Inferior parietal cortex (tissue), 1 donor: ENCODE results near the gene GCN1.

ENCODE experiments used
- DNase-seq: peaks from one replicate; pipeline ENCODE4 v3.0.0-alpha.2; 2016; ENCODE audit errors: extremely low spot score

Gene GCN1

DNA sequence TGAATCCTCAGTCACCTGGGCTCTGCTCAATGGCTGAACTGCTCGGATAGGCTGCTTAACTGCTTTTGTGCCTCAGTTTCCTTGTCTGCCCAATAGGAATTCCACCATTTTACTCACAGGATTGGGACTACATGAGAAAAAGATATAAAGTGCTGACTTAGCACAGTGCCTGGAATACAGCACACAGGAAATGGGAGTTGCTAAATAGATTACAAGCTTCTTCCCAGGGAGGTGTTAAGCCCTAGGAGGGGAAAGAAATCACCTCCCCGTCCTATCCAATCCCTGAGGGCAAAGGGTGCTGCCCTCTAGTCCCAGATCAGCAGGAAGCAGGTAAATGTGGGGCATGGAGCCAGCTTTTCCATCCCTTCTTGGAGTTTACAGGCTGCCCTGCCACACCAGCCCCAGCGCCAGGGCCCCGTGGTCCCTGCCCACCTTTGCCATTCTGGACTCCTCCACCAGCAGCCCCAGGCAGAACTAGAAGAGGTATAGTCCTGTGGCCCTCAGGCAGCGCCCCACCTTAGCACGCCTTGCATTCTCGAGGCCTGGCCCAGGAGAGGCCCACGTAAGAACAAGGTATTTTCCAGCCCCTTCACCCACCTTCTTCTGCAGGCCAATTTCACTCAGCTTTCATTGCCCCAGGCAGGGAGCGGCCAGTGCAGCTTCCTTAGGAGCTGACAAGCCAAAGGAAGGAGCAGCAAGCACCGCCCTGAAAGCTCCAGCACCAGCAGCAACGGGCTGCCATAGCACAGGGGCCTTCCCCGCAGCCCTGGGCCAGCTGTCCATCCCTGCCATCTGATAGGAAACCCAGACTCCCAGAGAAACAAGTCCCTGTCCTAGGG is 35.2 kb upstream of the GCN1 start:
- no peak for DNase-seq

DNA sequence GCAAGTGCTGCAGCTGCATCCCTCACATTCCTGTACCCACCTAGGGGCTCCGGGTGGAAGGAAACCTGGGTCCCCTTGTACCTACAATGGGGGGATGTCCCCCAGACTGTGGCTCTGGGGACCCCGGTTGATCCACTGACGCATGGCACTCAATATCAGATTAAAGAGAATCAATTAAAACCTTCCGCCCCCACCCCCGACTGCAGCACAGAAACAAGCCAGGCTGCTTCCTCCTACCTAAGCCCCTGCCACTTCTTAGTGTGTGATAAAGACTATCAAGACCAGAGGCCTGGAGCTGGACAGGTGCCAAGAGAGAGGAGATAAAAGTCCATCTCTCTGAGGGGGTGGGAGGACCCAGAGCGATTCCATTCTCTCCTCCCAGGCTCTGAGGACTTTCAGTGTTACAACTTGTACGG is 34.6 kb upstream of the GCN1 start:
- DNase-seq: peak; percentile 37

DNA sequence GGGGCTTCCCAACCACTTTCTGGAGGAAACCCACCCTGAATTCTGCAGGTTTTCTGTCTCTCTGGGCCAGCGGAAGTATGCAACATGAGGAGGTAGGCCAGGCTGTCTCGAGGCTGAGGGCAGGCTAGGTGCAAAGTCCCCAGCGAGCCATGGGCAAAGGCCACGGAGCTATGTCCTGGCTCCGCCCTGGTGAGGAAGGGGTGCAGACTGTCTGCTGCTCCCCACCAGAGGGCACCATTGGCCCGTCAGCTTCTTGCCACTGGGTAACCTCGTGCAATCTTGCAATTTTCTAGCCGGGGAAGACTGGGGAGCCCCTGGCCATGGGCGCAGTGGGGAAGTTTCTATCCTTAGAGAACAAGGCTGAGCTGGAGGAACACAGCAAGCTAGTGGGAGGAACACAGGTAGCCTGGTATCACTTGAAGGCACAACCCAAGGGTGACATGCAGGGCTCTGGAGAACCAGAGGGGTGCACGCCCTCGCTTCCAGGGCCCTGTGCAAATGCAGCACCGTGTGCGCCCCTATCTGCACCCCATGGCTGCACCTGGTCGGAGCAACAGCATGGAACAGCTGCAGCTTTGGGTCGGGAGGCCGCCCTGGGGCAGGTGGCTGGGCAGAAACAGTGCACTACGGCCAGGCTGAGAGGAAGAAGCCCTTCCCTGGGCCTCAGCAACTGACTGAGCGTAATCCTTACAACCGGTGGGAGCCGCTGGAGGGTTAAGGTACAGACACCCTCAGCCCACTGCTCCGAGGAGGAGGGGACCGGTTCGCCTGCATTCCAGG is 34.0 kb upstream of the GCN1 start:
- DNase-seq: peak; percentile 86

DNA sequence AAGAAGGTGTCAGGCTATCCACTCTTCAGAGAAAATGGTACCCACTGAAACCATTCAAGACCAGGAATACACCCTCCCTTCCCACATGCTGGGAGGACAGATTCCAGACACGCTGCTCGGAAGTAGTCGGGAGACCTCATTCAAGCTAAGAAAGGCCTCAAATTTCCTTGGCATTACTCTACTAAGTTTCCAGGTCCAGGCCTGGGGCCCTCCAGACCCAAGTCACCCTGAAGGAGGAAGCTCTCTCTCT is 33.5 kb upstream of the GCN1 start:
- no peak for DNase-seq

DNA sequence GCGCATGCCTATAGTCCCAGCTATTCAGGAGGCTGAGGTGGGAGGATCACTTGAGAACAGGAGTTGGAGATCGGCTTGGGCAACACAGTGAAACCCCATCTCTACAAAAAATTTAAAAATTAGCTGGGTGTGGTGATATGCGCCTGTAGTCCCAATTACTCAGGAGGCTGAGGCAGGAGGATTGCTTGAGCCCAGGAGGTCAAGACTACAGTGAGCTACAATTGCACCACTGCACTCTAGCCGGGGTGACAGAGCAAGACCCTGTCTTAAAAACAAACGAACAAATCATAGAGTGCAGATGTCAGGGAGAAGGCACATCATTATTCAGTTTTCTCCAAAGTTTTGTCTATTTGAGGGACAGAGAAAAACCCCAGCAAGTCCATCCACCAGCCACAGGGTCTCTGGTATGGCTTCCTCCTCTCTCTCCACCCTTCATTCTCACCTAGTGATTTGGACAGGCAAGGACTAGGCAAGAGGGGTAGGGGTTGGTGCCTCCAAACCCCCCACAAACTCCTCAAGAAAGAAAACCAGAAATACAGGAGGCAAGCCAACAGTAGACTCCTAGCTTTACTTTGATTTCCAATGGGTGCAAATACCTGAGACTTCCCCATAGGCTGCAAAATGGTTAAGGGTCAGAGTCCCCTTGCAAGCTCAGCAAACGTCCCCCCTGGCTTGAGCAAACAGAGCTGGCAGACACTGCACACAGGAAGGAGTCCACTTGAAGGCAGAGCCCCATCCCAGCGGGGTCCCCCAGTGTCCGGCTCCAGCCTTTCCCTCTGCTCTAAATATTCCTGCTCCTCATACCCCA is 32.9 kb upstream of the GCN1 start:
- DNase-seq: no peak

DNA sequence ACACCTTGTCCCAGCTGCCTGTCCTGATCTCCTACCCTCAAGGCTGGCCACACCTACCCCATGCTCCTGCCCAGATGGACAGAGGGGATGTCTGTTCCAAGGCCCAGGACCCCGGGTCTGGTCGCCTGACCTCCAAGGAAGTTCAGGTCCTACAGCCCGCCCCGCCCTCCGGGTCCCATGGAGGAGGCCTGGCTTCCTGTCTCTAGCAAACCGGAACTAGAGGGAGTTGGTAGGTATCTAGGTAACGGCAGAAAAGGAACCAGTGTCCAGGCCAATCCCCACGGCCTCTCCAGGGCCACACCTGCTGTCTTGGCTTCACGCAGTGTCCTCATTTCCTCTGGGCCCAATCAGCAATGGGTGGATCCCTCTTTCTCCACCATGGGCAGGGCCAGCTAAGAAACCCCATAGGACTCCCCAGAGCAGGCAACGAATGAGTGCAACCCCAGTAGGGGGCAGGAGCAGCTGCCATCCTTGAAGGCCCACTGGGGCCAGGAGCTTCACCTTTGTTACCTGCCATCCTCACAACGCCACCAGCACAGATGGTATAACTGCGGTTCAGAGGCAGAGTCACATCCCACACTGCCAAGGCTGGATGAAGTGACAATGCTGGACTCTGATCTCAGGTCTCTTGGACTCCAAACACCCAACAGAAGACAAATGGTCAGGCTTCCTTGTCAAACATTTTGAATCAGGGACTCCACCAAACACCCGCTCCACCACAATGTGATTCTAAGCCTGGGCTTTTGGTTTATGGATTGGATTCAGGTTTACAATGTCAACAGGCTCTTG is 31.5 kb upstream of the GCN1 start:
- DNase-seq: no peak

DNA sequence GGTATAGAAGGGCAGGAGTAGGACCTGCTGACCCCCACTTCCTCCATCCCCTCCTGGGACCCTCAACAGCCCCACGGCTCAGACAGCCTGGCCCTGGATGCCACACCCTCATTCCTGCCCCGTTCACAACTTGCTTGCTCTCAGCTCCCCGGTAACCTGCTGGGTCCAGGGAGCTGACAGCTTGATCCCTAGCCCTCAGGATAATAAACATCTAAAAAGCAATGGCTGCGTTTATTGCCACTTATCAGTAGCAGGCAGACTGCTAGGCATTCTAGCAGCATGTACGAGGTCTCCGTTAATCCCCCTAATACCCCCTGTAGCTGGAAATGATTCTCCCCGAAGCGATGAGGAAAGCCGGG is 30.7 kb upstream of the GCN1 start:
- DNase-seq: no peak

DNA sequence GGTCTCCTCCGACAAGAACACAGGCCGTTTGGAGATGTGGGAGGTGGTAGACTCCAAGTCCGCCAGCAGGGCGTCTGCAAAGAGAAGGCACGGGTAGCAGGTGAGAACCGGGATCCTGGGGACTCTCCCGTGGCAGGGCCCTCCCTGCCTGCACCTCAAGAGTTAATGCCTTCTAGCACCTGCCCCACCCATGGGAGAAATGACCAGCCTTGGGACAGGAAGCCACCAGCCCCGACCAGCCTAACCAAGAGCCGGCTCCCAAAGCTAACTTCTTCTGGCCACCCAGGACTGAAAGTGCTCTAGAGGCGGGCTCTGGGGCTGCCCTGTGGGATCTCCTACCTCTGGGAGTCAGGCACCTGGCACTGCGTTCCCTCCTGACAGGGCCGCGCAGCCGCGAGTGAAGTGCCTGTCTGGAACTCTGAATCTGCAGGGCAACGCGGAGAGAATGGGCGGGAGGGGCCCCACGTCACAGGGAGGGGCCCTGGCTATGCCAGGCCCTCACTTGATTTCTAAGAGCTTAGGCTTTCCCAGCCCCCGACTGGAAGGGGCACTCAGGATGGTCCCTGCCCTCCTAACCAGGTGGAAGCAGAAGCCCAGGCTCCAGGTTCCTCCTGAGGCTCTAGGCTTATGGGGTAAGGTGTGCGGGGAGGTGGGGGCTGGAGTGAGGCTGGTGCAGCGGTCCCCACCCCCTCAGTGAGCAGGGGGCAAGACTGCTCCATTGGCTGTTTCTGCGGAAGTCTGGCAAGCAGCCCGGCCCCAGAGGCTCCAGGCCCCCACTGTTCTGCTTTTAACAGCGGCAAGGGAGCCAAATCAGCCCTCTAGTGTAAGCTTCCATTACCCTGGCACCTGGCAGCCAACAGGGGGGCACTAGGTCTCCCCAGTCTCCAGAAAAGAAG is 30.0 kb upstream of the GCN1 start:
- DNase-seq: no peak

DNA sequence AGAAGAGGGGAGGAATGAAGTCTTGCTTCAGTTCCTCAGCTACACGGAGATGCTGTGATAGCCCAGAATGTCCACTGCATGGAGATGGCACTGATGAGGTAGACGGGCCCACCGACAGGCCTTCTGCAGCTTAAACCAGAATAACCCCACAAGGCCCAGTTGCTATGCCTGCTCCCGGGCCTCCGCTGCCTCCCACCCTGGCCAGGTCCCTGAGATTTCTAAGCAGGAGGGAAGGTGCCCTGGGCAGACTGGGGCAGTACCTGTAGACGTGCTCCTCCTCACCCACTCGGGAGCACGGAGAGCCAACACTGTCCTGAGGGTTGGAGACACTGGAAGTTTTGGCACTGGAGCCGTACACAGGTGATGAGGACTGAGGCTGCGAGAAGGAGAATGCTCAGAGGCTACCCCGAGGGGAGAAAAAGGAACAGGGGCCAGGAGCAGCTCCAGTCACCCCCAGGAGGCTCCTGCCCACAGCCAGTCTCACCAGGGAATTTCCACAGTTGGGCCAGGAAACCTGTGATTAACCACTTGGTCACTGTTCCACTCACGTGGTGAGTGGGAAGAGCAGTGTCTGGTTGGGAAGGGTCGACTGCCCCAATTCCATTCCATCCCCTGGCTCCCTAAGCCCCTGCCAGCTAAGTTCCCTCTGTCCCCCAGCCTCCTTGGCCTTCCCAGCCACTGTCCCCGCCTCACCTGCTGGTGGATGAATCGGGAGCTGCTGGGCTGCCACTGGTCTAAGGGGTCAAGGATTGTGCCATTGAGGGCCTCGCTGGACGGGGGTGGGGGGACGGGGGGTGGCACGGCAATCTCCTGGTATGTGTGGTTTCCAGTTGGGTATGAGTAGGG is 29.2 kb upstream of the GCN1 start:
- DNase-seq: no peak

DNA sequence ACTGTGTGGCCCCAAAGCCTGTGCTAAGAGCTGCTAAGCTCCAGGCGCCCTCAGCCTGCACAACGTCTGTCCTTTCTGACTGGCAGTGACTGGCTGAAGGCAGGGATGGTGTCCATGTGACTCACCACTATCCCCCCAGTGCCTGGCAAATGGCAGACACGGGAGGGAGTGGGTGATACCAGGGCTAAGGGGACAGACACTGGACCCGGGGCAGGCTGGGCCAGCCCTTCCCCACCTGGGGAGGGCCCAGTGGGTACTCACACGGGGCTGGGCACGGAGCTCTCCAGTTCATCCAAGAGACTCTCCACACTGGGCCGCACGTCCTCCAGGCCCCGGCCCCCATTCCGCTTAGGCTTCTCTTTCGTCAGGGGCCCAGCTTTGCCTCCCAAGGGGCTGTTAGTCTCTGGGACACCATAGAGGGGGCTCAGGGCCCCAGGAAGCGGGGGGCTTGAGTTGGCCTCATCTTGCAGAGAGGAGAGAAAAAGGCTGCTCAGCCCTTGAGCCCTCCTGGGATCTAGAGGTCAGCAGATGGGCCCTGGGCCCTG is 27.8 kb upstream of the GCN1 start:
- DNase-seq: no peak

DNA sequence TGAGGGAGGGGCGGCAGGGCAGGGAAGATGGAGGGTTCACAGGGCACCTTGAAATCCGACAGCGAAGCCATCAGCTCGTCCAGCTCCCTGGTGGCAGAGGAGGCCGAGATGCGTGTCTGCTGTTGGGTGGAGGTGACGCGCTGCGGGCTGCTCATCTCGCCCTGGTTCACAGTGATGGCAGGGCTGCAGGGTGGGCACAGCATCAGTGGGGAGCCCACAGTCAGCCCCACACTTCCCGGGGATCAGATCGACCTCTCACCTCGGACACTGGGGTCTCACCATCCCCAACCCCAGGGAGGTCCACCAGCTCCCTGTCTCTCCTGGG is 27.0 kb upstream of the GCN1 start:
- DNase-seq: no peak

DNA sequence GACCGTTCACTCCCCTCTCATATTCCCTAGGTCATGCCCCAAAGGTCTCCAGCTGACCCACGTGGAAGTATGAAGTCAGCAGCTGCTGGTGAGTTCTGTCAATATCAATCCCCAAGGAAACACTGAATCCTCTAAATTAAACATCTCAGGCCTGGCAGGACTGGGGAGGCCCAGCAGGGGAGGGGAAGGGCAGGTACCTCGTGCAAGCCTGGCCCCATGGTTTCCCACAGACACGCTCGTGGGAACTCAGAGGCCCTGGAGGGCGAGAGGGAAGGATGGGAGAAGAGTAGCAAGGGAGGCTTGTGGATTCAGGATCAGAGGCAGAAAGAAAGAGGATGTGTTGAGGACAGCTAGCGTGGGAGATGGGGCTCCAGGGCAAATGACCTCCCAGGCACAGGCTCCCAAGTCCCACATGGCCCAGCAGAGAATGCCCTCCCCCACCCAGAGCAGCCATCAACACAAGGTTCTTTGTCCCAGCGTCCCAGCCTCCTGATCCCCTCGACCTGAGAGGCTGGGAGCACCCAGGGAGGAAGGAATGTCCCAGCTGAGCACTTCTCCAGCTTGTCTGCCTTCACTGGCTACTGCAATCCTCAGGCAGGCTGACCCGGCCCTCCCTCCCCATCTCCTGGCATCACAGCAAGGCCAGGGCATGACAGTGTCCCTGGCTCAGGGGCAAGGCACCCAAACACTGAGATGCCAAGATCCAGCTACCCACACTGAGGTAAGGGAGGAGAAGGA is 26.5 kb upstream of the GCN1 start:
- no peak for DNase-seq

DNA sequence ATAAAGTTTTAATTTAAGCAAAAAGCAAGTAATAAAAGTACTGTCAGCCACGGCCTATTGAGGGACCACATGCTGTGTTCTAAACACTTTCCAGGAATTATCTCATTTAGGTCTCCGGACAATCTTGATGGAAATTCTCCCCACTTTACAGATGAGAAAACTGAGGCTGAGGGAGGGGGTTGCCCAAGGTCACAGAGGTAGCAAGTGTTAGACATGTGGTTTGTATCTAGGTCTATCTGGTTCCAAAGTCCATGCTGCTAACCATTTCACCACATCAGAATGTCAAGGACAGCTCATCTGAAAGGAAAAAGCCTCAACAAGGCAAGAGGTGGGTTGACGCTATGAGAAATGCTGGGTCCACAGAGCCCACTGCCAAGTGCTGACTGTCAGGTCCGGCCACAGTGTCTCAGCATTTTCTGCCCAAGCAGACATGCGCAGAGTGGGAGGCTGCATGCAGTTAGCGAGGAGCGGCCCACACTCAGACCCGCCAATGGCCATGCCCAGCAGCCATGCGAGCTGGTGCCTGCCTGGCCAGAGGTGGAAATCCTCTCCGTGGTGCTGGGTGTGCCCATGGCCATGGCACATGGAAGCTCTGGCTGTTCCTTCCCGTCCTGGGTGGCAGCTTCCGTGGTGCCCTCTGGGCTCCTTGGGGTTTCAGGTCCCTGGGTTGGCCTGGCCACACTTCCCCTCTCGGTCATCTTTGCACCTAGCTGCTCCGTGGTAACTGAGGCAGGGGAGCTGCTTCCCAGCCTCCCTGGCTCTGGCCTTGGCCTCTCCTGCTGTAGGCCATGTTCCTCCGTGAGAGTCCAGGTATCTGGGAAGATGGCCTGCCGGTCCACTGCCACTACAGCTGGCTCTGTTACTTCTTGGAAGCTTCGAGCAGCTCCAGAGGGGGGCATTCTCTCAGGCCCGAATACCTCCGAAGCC is 24.4 kb upstream of the GCN1 start:
- DNase-seq: no peak

DNA sequence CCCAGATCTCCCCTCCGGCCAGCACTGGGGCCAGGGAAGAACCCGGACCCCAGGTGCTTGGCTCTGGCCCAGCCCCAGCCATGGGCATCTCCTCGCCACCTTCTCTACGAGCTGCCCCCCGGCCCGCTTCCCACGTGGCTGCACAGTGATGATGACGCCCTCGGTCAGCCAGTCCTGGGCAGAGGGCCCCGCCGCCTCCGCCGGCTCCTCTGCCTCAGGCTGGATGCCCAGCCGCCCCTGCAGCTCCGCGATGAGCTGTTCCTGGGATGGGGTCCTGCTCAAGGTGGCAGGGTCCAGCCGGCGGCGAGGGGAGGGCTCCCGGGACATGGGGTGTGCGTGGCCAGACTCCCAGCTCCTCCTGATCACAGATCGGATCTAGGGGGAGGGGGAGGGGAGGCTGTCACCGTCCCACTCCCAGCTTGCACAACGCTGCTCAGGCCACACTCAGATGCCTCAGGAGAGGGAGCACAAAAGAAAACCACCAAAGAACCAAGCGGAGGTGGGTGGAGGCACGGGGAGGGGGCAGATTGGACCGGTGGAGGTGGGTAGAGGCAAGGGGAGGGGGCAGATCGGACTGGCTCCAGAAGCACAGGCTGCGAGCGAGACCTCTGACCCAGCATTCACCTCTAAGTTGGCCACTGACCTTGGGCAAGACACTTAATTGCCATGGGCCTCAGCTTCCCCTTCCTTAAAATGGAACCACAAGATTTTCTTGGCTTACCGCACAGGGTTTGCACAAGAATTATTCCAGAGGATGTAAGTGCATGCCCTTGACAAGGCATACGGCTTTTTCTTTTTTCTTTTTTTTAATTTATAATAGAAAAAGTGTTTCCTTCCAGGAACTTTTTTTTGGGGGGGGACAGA is 22.5 kb upstream of the GCN1 start:
- DNase-seq: no peak

DNA sequence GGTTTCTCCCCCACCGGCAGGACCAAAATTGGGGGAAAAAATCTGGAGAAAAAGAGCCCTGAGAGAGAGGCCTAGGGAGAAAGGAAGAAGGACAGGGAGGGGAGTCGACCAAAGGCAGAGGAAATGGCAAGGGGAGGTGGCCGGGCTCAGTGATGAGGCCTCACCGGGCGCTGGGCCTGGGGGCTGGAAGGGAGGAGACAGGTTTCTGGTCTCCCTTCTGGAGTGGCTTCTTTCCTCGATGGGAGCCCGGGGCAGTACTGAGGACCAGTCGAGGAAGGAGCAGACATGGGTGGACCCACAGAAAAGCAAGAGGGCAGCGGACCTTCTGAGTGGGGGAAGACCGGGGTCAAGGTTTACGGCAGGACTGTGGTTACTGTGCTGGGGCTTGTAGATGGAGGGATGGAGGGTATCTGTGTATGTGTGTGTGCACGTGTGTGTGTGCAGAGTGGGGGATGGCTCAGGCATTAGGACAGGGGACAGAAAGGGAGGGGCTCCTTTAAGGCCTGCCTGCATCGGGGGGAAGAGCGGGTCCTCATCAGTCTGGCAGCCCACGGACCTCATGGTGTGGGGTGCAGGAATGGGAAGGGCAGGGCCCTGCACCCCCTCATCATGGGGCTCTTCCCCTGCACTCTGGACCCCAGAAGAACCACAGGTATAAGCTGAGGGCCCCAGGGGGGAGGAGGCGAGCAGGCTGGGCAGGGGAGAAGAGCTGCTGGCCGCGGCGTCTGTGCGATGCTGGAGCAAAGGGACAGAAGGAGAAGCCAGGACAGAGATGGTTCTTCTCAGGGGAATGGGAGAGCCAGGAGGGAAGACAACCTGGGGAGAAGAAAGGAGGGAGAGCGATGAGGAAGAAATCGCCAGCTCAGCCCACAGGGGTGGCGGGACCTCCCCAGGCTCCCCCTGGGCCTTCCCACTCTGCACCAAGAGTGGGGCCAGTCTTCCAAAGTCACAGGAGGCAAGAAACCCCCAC is 21.5 kb upstream of the GCN1 start:
- no peak for DNase-seq

DNA sequence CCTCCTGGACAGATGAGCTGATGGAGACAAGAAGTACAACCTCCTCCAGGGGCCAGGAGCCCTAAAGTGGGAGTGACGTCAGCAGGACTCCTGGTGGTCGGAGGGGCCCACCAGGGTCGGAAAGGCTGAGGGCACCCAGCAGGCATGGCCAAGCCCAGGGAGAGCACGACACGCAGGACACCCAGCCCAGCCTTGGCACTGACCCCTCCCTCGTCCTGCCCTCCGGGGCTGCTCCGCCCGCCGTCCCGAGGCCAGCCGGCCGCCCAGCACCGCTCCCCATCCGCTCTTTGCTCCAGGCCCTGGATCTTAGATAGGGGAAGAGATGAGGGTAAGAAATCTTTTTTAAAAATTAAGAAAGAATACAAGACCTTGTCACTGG is 20.8 kb upstream of the GCN1 start:
- DNase-seq: no peak
